ENCODE data around the gene ZNF23.

ZNF23 gene

GRCh38 chr16:71480956-71481355, 18.9 kb upstream of the ZNF23 start:
- H3K27ac Mint-ChIP-seq, result peak overlapping the region; percentile 48
- DNase-seq (ENCODE audit: low spot score in 2 of 2) (no peak), ATAC-seq (no peak)
- H3K4me1 Mint-ChIP-seq, result peaks cover 31% of the 10 kb centered on the region
- no peak overlapping the region for H3K4me3 Mint-ChIP-seq
- peaks cover 37% of the 10 kb centered on the region for H3K36me3 Mint-ChIP-seq
- H3K9me3 Mint-ChIP-seq, result no peaks in the 10 kb centered on the region

GRCh38 chr16:71479420-71479819, 17.4 kb upstream of the ZNF23 start:
- peaks cover 37% of the 10 kb centered on the region for H3K36me3 Mint-ChIP-seq
- H3K4me3 Mint-ChIP-seq, result no peak overlapping the region
- ATAC-seq (no peak), DNase-seq (ENCODE audit: low spot score in 2 of 2) (no peak)
- H3K9me3 Mint-ChIP-seq, result no peaks in the 10 kb centered on the region
- peaks cover 31% of the 10 kb centered on the region for H3K4me1 Mint-ChIP-seq
- H3K27ac Mint-ChIP-seq, result peak overlapping the region; percentile 48

DNA sequence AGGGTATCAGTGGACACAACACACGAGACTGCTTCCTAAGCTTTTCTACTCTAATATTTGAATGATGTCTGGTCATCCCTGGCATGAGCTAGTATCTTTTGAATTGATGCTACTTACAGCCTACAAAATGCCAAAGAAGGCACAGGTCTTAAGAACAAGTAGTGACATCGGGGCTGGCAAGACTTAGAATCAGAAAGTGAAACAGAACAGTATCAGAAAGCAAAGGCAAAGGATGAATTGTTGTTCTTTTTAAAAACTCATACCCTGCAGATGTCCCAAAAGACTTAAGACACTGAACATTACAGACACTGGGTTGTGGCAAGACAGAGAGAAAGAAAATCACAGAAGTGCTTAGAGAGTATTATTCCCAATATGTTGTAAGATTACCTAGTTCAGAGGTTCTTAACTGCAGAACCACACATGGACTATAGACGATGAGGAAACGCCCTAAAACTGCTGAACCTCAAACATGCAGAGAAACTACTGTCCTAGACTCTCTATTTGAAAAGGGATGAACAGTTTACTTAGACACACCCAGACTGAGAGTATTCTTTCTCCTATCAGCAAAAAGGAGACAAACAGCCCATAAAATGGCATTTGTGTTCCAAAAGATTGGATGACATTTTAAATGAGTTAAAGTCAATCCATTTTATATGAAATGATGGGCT, 14.5 kb upstream of the ZNF23 start:
- Mint-ChIP-seq H3K9me3 (no peaks in the 10 kb centered on the region), H3K36me3 (peaks cover 27% of the 10 kb centered on the region), H3K27ac (no peak overlapping the region), H3K4me3 (no peak overlapping the region), H3K4me1 (peaks cover 16% of the 10 kb centered on the region)
- DNase-seq (ENCODE audit: low spot score in 2 of 2), result no peak
- no peak for ATAC-seq

DNA sequence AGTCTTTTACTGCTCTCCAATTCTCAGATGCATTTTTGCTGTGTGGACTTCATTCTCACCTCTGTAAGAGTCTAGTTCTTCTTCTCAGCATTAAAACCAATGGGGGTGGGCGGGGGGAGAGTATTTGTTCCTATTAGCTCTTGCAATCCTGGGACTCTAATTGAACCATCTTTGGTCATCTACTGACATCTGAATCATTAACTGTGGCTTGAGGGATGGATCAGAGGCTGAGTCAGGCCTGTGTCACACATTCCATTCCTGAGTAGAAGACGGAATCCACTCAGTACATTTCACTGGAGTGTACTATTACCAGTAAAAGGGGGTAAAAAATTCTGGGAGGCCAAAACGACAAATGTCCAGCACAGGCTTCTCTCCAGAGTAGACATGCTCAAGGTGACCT, 12.8 kb upstream of the ZNF23 start:
- Mint-ChIP-seq H3K36me3 (peaks cover 27% of the 10 kb centered on the region), H3K4me1 (peaks cover 5% of the 10 kb centered on the region), H3K27ac (no peak overlapping the region), H3K4me3 (no peak overlapping the region), H3K9me3 (no peaks in the 10 kb centered on the region)
- ATAC-seq, result no peak
- no peak for DNase-seq (ENCODE audit: low spot score in 2 of 2)

DNA sequence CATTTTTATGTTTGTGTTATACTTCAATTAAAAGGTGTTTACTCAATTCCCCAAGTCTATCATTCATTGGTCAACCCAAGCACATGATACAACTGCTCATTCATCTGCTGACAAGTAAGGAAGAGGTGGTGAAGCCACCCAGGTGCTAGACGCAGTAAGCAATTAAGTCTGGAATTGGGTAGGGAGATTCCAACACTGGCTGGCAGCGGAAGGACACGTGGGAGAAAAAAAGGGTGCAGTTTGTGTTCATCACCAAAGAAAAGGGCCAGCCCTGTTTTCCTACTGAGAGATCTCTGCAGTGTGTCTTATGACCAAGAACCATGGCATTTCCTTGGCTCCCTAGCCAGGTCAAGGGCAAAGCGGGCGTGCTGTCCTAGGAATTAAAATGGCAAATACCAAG, 11.8 kb upstream of the ZNF23 start:
- Mint-ChIP-seq H3K9me3 (no peaks in the 10 kb centered on the region), H3K4me3 (no peak overlapping the region), H3K36me3 (peaks cover 27% of the 10 kb centered on the region), H3K4me1 (no peaks in the 10 kb centered on the region), H3K27ac (no peak overlapping the region)
- no peak for DNase-seq (ENCODE audit: low spot score in 2 of 2)
- ATAC-seq, result no peak

- DNase-seq (ENCODE audit: low spot score in 2 of 2) (no peak), ATAC-seq (no peak)
- Mint-ChIP-seq H3K27ac (no peak overlapping the region), H3K36me3 (peaks cover 18% of the 10 kb centered on the region), H3K9me3 (no peaks in the 10 kb centered on the region), H3K4me1 (no peaks in the 10 kb centered on the region), H3K4me3 (no peak overlapping the region)
These were observed 10.9 kb upstream of the ZNF23 start for GRCh38 chr16:71472931-71473330.

DNA sequence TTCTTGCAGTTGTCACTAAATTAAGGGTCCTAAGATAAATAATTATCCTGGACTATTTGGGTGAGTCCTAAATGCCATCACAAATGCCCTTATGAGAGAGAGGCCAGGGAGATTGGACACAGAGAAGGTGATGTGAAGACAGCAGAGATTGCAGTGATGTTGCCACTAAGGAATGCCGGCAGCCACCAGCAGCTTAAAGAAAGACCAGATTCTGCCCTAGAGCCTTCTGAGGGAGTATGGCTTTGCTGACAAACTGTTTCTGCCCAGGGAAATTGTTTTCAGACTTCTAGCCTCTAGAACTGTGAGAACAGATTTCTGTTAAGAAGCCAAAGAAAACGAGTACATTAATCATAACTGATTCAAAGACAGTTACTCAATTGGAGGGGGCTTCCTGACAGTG, 10.0 kb upstream of the ZNF23 start:
- Mint-ChIP-seq H3K4me3 (no peak overlapping the region), H3K4me1 (no peaks in the 10 kb centered on the region), H3K36me3 (peaks cover 11% of the 10 kb centered on the region), H3K27ac (no peak overlapping the region), H3K9me3 (no peaks in the 10 kb centered on the region)
- DNase-seq (ENCODE audit: low spot score in 2 of 2) (no peak), ATAC-seq (no peak)

GRCh38 chr16:71467810-71468209, 5.8 kb upstream of the ZNF23 start:
- no peak overlapping the region for H3K27ac Mint-ChIP-seq
- ATAC-seq (no peak), DNase-seq (ENCODE audit: low spot score in 2 of 2) (no peak)
- no peak overlapping the region for H3K4me3 Mint-ChIP-seq
- no peaks in the 10 kb centered on the region for H3K36me3 Mint-ChIP-seq
- peaks cover 9% of the 10 kb centered on the region for H3K4me1 Mint-ChIP-seq
- H3K9me3 Mint-ChIP-seq, result no peaks in the 10 kb centered on the region

DNA sequence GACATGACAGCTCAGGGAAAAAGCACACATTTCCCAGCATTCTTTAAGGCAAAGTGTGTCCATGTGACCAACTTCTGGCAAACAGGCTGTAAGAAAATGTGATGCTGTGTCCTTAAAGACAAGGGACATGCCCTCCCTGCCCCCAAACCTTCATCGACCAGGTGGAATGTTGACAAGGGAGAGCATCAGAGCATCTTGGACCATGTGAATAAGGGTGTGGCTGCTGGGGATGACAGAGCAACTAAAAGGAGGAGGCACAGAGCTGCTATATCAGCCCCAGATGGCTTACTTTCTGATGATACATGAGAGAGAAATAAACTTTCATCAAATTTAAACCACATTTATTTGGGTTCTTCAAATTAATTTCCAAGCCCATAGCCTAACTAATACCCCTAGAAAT, 2.2 kb upstream of the ZNF23 start:
- no peak for DNase-seq (ENCODE audit: low spot score in 2 of 2)
- Mint-ChIP-seq H3K36me3 (no peaks in the 10 kb centered on the region), H3K27ac (no peak overlapping the region), H3K4me1 (peaks cover 19% of the 10 kb centered on the region), H3K4me3 (no peak overlapping the region), H3K9me3 (no peaks in the 10 kb centered on the region)
- no peak for ATAC-seq

DNA sequence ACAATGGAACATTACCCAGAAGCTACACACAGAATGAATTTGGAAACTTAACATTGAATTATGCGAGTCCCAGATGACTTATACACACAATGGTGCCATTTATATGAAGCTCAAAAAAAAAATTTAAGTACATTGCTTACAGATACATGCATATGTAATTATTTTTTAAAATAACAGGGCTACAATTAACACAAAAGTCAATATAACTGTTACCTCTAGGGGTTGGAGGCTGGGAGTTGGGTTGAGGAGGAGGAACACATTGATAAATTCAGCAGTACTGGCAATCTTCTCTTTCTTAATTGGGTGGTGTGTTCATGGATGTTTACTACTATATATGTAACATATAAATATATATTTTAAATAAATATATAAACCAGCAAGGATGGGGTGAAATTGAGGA, 1.1 kb downstream of the ZNF23 start:
- Mint-ChIP-seq H3K9me3 (no peaks in the 10 kb centered on the region), H3K36me3 (peaks cover 6% of the 10 kb centered on the region), H3K4me1 (peaks cover 27% of the 10 kb centered on the region), H3K27ac (no peak overlapping the region), H3K4me3 (peak overlapping the region; percentile 97)
- DNase-seq (ENCODE audit: low spot score in 2 of 2), result no peak
- ATAC-seq, result no peak

DNA sequence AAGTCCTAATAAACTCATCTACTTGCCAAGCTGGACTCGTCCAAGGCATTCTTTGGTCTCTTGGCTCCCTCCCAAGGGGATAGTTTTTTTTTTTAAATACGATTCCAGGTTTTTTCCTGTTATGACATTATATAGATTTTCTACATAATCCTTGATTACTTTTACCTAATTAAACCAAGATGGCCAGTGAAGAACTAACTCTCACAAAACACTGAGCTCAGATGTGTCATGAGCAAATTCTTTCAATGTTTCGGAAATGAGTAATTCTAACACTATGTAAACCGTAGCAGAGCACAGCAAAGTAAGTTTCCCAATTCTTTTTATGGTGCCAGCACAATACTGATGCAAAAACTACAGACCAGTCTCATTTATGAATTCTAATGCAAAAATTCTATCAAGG, 1.8 kb downstream of the ZNF23 start:
- Mint-ChIP-seq H3K27ac (no peak overlapping the region), H3K36me3 (peaks cover 13% of the 10 kb centered on the region), H3K4me3 (no peak overlapping the region), H3K9me3 (no peaks in the 10 kb centered on the region), H3K4me1 (peaks cover 27% of the 10 kb centered on the region)
- DNase-seq (ENCODE audit: low spot score in 2 of 2) (no peak), ATAC-seq (no peak)

DNA sequence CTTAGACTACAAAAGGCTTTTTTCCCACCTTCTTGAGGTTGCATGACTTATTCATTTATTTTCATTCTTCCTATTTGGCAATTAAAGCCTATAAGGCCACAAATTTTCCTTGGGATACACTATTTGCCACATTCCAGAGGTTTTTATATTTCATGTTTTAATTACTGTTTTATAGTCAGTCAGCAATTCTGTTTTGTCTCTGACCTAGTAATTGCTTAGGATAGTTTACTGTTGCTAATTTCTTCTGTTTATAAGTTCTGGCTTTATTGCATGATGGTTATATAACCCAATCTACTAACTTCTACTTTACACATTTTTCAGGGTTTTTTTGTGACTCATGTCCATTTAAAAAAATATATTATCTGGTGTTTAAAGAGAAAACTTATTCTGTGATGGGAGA, 2.5 kb downstream of the ZNF23 start:
- Mint-ChIP-seq H3K9me3 (no peaks in the 10 kb centered on the region), H3K36me3 (peaks cover 20% of the 10 kb centered on the region), H3K27ac (no peak overlapping the region), H3K4me3 (no peak overlapping the region), H3K4me1 (peaks cover 27% of the 10 kb centered on the region)
- no peak for DNase-seq (ENCODE audit: low spot score in 2 of 2)
- no peak for ATAC-seq

DNA sequence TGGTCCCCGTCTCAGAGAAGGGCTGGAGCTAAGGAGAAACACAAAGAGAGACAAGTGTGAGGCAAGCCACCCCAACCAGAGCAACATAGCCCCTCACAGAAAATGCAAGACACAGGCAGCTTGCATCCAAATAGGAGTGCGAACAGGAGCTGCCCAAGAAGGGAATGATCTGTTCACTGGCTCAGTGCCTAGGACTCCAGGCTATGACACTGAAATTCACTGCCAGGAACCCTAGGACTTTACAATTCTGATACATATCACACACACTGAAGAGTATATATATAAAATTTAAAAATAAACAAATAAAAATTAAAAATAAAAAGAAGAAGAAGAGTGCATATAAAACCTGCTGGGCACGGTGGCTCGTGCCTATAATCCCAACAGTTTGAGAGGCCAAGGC, 5.2 kb downstream of the ZNF23 start:
- H3K4me3 Mint-ChIP-seq, result no peak overlapping the region
- peaks cover 43% of the 10 kb centered on the region for H3K36me3 Mint-ChIP-seq
- peaks cover 7% of the 10 kb centered on the region for H3K9me3 Mint-ChIP-seq
- ATAC-seq (no peak), DNase-seq (ENCODE audit: low spot score in 2 of 2) (no peak)
- no peak overlapping the region for H3K27ac Mint-ChIP-seq
- peaks cover 8% of the 10 kb centered on the region for H3K4me1 Mint-ChIP-seq

- no peak for ATAC-seq
- Mint-ChIP-seq H3K36me3 (peaks cover 75% of the 10 kb centered on the region), H3K4me1 (peaks cover 8% of the 10 kb centered on the region), H3K9me3 (peaks cover 26% of the 10 kb centered on the region), H3K4me3 (no peak overlapping the region), H3K27ac (no peak overlapping the region)
- no peak for DNase-seq (ENCODE audit: low spot score in 2 of 2)
These were observed 9.0 kb downstream of the ZNF23 start for GRCh38 chr16:71453036-71453435.

GRCh38 chr16:71449020-71449419, 13.0 kb downstream of the ZNF23 start:
- H3K36me3 Mint-ChIP-seq, result peaks cover 54% of the 10 kb centered on the region
- H3K27ac Mint-ChIP-seq, result no peak overlapping the region
- no peak overlapping the region for H3K4me3 Mint-ChIP-seq
- DNase-seq (ENCODE audit: low spot score in 2 of 2) (no peak), ATAC-seq (no peak)
- H3K4me1 Mint-ChIP-seq, result no peaks in the 10 kb centered on the region
- peaks cover 35% of the 10 kb centered on the region for H3K9me3 Mint-ChIP-seq

DNA sequence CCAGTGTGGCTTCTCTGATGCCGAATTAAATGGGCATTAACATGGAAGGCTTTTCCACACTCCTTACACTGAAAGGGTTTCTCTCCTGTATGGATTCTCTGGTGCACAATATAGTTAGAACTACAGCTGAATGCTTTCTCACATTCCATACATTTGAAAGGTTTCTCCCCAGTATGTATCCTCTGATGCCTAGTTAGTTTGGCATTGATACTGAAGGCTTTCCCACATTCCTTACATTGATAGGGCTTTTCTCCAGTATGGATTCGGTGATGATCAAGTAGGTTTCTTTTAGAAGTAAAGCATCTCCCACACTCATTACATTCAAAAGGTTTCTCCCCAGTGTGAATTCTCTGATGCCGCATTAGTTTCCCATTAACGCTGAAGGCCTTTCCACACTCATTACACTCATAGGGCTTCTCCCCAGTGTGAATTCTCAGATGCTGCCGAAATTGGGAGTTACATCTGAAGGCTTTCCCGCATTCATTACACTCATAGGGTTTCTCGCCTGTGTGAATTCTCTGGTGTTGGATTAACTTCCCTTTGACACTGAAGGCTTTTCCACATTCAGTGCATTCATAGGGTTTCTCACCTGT, 13.7 kb downstream of the ZNF23 start:
- H3K4me3 Mint-ChIP-seq, result no peak overlapping the region
- H3K4me1 Mint-ChIP-seq, result no peaks in the 10 kb centered on the region
- DNase-seq (ENCODE audit: low spot score in 2 of 2), result no peak
- H3K27ac Mint-ChIP-seq, result no peak overlapping the region
- H3K9me3 Mint-ChIP-seq, result peaks cover 38% of the 10 kb centered on the region
- peaks cover 47% of the 10 kb centered on the region for H3K36me3 Mint-ChIP-seq
- no peak for ATAC-seq

Data from stimulated activated effector memory CD8-positive, alpha-beta T cell treated with anti-CD3 and anti-CD28 coated beads, Interleukin-12 subunit alpha, Interleukin-12 subunit beta, amount 100 ng/mL, for 72 hours (primary cell).